ENCODE measurements around the gene HSPB3. TPM values are rescaled to one million over a fixed set of nuclear protein-coding genes. Genes with fewer than 3 reads are reported as not detected.
A peak's percentile ranks its signal among the peaks of the same experiment; 100 is the strongest.

Gene HSPB3
- total and polyA plus RNA-seq, 2 of the 8 experiments (the other 6 are each of a cell fraction or from before 2014, with no cell fraction given): not detected

- WGBS, 2 experiments (ENCODE audit: extremely low coverage in 1 of 2, insufficient coverage in 1 of 2, insufficient read length in 1 of 2, insufficient replicate concordance in 2 of 2, low coverage in 1 of 2, low lambda C conversion rate in 2 of 2, missing lambda C conversion rate in 1 of 2): 93% methylated on average over 6 of the region's 6 CpGs; no CpG with 5 or more reads in 1 of the 2 experiments
- FAIRE-seq: no peak
- H3K4me1 ChIP-seq (replicated peaks in 1 of 4; ENCODE audit: control insufficient read depth in 3 of 4, insufficient read depth in 4 of 4, low read length in 3 of 4): no peaks in the 10 kb centered on the region
- ChIA-PET CTCF (ENCODE audit: partially characterized antibody) (interaction anchor here (0.6 to 6.3 kb wide), 9 partner anchors 9 to 200 kb away, joined by 3 to 73 read pairs (median 3); no protein-coding TSS in a partner anchor), POLR2A (ENCODE audit: partially characterized antibody) (interaction anchor here (0.6 to 1.4 kb wide), 2 partner anchors 130 to 237 kb away, joined by 3 to 4 read pairs; partner anchors contain the start of gene ARL15)
- no peak overlapping the region for H3K4me2 ChIP-seq (ENCODE audit: insufficient read depth in 1 of 2, low read depth in 2 of 2, low read length in 2 of 2)
- no peaks in the 10 kb centered on the region for H4K20me1 ChIP-seq (replicated peaks in 1 of 2; ENCODE audit: control insufficient read depth in 1 of 2, insufficient read depth in 2 of 2, low read length in 2 of 2)
- H3K14ac ChIP-seq (ENCODE audit: insufficient read length): no peak overlapping the region
- H2BK5ac ChIP-seq (ENCODE audit: low read depth, low read length): no peak overlapping the region
- no peak overlapping the region for H2BK12ac ChIP-seq (ENCODE audit: low read depth, low read length)
- H2AFZ ChIP-seq (ENCODE audit: low read length): 0 out of 2 replicates have a peak overlapping the region, but pooled peaks have one; percentile 49
- H3K18ac ChIP-seq (ENCODE audit: extremely low read depth, low read length): no peak overlapping the region
- no peaks in the 10 kb centered on the region for H3K23me2 ChIP-seq (ENCODE audit: low read depth, low read length)
- H3K79me1 ChIP-seq (ENCODE audit: low read depth, low read length): no peaks in the 10 kb centered on the region
- H3K9me3 ChIP-seq (ENCODE audit: insufficient read depth in 2 of 2, low read depth in 1 of 2, low read length in 1 of 2): no peaks in the 10 kb centered on the region
- H3K56ac ChIP-seq (replicated peaks; ENCODE audit: insufficient read length, low read depth, low read length): no peak overlapping the region
- H3K4me3 ChIP-seq (ENCODE audit: extremely low read depth in 1 of 4, insufficient read depth in 2 of 4, low read depth in 3 of 4, low read length in 4 of 4): no peak overlapping the region
- H2BK20ac ChIP-seq (ENCODE audit: low read length): no peak overlapping the region
- no peak overlapping the region for H3K9ac ChIP-seq (replicated peaks in 1 of 4; ENCODE audit: extremely low read depth in 1 of 4, low read depth in 3 of 4, low read length in 3 of 4)
- no peak overlapping the region for H2BK120ac ChIP-seq (replicated peaks; ENCODE audit: low read depth, low read length)
- no peak overlapping the region for H2AK5ac ChIP-seq (ENCODE audit: low read depth, low read length)
- H3K23ac ChIP-seq (ENCODE audit: insufficient read length): no peak overlapping the region
- no peak for DNase-seq (ENCODE audit: low read depth in 1 of 2, low spot score in 2 of 2)
- no peak overlapping the region for H4K8ac ChIP-seq (ENCODE audit: extremely low read depth, insufficient read depth, low read length)
- H4K5ac ChIP-seq (ENCODE audit: insufficient read length, low read depth, low read length): no peak overlapping the region
- H2BK15ac ChIP-seq (ENCODE audit: low read length): no peak overlapping the region
- no peaks in the 10 kb centered on the region for H3K79me2 ChIP-seq (ENCODE audit: control insufficient read depth in 1 of 2, insufficient read depth in 2 of 2, low read length in 2 of 2)
- no peak overlapping the region for H3K4ac ChIP-seq (replicated peaks; ENCODE audit: insufficient read length, low read depth, low read length)
- no peaks in the 10 kb centered on the region for H3K36me3 ChIP-seq (ENCODE audit: control insufficient read depth in 2 of 4, insufficient read depth in 4 of 4, low read length in 3 of 4)
- H3K27ac ChIP-seq (ENCODE audit: low read depth, low read length): no peak overlapping the region
- no peaks in the 10 kb centered on the region for H3K27me3 ChIP-seq (replicated peaks in 1 of 4; ENCODE audit: control insufficient read depth in 3 of 4, extremely low read depth in 1 of 4, insufficient read depth in 3 of 4, low read length in 3 of 4)
- H4K91ac ChIP-seq (replicated peaks; ENCODE audit: insufficient read length, low read length): no peak overlapping the region
These were observed 15.0 kb upstream of the HSPB3 start for GRCh38 chr5:54440456-54440893.

Data from H1 (cell line).